Left renal pelvis (tissue), 4 donors: ENCODE measurements around the gene ANKS1B. TPM values are rescaled to one million over a fixed set of nuclear protein-coding genes. Genes with fewer than 3 reads are reported as not detected.
"Not testable (repeated sequence)": the region's sequence is repeated elsewhere in the genome, so short reads cannot be mapped to it uniquely, and the experiment has no call there.

Experiments used
- DNase-seq, 4 donors: peaks; one replicate each; pipeline ENCODE4 v3.0.0-alpha.2; 2013; ENCODE audit warnings: low read depth in 4 of 4, low spot score in 3 of 4
- polyA plus RNA-seq, 4 donors: library from polyadenylated mRNA; unstranded; fragments of 120-200 nt; gene quantifications; one replicate each; pipeline ENCODE4 v1.2.1, GENCODE V29; 2013; ENCODE audit not compliant: insufficient read length in 4 of 4

Gene ANKS1B
- polyA plus RNA-seq, 4 donors: 3.7 to 6.3 (median 4.7) TPM

DNA sequence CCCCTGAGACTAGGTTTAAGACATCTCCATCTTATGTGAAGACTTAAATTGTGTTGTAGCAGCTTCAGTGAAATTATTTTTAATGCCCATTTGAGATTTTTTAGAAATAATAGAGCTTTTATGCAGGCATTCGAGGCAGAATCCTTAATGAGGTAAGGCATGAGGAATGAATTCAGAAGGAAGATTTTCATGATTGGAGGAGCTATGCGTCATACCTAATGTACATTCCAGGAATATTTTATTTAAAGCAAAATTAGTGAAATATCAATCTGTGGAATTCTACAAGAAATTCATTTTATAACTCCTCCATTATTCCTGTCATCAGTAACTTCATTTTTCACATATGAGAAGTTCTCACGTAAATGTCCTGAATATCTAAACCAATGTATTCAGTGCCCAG lies 373.1 kb downstream of the ANKS1B start:
- DNase-seq: no peak

DNA sequence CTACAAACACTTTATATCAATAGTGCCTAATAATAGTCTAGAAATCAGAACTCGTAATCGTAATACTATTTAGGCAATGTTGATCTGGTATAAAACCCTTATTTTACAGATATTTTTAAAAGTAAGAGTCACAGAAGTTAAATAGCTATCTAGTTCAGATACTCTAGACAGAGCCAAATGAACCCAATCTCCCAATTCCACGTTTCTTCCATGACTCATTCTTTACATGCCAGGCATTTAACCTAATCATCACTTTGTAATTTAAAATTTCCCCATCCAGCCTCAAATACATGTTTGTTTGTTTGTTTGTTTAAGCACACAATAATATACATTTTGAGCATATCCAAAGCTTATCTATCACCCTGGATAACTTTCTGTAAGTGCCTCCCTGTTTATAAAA lies 373.6 kb downstream of the ANKS1B start:
- no peak for DNase-seq

DNA sequence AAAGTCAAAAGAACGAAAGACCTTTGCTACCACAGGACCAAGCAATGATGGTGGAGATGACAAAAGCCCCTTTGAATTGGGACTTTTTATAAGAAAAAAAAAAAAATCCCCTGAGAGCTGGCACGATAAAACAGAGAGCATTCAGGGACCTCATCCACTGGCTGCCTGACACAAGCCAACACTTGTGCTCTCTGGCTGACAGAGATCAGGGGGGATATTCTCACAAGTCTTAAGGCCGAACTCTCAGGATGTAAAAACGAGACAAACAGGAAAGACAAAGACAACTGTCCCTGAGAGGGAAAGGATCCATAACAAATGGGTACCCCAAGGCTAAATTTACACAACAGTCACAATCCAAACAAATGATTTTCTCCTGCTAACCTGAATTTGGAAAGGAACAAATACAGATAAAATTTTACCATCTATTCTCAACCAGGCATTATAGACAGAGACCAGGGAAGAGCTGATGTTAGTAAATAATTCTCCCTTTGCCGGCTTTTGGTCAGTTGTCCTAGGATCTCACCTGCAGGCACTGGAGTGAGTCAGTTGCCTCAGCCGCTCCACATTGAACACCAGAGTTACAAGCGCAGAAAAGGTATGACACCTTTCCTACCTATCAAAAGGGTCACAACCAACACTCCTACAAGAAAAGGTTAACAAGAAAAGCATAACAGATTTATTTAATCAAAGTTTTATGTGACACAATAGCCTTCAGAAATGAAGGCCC lies 375.1 kb downstream of the ANKS1B start:
- DNase-seq: no peak

DNA sequence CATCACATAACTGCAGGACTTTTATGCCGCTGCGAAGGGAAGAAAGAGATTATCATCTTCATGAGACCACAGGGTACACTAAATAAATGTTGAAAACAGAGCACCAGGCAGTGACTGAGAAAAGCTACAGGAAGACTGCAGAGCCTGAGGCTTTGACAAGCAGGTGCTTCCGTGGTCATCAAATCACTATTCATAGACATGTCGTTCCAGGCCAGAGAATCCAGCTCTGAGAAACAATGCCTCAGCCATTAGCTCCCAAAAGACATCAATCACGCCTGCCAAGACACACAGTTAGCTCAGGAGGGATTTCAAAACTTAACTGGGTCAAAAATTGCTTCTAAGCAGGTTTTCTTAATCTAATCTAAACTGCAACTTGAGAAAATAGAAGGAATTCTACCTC lies 384.3 kb downstream of the ANKS1B start:
- DNase-seq: no peak

DNA sequence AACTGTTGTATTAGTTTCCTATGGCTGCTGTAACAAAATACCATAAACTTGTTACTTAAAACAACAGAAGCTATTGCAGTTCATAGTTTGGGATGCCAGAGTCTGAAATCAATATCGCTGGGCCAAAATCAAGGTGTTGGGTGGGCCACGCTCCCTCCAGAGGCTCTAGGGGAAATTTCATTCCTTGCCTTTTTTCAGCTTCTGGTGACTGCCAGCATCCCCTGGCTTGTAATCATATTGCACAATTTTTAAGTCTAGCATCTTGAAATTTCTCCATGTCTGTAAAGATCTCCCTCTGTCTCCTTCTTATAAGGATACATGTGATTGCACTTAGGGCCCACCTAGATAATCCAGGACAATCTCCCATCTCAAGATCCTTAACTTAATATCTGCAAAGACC lies 386.0 kb downstream of the ANKS1B start:
- DNase-seq: no peak

DNA sequence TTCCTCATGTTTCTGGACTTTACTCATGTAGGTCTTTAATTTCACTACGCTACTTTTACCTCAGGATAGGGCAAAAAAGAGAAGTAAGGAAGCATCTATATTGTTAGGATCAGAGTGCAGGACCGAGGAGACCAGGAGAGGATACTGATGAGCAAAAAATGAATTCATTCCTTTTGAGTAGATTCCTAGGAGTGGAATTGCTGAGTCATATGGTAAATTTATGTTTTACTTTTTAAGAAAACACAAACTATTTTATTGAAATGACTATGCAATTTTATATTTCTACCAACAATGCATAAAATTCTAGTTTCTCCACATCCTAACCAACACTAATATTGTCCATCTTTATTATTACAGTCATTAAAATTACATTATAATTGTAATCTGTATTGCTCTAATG lies 388.0 kb downstream of the ANKS1B start:
- no peak for DNase-seq

DNA sequence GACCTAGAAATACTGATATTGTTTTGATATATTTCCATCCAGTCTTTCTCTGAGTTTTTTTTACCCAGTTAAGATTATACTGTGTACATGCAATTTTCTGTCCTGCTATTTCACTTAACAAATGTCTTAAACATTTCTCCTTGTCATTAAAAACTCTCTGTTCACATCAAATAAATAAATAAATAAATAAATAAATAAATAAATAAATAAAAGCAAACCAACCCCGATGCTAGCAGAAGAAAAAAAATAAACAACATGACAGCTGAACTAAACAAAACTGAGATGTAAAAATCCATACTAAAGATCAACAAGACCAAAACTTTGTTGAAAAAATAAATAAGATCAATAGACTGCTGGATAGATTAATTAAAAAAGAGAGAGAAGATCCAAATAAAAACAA lies 407.6 kb downstream of the ANKS1B start:
- DNase-seq: not testable (repeated sequence)

DNA sequence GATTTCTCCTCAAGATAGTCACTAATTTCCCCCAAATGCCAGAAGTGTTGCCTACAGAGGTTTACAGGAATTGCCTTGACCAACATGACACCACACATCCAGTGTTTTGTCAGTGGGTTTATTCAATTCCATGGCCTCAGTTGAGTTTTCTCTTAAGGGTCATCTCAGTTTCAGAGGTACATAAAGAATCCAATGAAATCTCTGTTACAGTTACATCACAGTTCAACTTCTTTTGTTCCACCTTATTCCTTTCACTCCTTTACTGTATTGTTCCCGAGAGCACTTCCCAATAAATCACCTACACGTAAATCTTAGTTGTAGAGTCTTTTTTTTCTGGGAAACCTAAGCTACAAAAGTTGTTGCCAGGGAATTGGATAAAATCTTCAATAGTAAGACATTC lies 410.8 kb downstream of the ANKS1B start:
- no peak for DNase-seq

DNA sequence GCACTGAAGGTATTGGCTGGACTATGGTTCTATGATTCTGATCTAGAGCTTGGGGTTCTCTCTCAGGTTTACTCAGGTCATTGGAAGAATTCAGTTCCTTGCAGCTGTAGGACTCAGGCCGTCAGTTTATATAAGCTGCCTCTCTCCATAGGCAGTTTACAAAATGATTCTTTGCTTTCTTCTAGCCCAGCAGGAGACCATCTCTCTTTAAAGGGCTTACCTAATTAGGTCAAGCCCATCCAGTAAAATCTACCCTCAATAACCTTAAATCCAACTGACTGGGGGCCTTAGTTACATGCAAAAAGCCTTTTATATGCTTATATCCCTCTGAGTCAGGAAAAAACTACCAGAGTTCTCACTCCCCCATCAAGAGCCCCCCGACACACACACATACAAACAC lies 417.7 kb downstream of the ANKS1B start:
- DNase-seq: no peak

DNA sequence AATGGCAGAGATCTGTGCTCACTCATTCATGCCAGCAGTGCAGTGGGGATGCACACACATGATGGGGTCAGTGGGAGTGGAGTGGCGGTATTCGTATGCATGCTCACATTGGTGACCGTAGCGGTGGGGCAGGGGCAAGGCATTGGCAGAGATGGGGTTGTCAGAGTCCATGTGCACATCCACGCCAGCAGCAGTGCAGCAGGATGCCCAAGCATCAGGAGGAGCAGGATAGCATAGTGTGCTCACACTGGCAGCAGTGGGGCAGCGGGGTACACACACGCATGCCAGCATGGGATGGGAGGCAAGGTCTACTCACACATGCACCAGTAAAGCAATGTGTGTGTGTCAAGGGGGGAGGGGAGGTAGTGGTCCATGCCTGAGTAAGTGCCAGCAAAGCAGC lies 426.6 kb downstream of the ANKS1B start:
- DNase-seq: no peak

DNA sequence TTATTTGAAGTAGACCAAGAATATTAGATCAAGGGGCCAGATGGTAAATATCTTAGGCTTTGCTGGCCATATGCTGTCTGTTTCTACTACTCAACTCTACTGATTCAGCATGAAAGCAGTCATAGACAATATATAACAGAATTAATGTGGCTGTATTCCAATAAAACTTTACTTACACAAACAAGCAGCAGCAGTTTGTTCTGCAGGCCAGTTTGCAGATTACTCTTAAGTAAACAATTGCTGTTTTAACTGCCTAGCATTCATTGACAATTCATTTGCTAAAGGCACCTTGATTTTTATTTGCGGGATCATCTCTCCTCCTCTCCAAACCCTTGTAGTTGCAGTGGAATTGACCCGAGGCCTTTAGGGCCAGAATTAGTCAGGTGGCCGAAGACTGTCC lies 431.3 kb downstream of the ANKS1B start:
- no peak for DNase-seq

DNA sequence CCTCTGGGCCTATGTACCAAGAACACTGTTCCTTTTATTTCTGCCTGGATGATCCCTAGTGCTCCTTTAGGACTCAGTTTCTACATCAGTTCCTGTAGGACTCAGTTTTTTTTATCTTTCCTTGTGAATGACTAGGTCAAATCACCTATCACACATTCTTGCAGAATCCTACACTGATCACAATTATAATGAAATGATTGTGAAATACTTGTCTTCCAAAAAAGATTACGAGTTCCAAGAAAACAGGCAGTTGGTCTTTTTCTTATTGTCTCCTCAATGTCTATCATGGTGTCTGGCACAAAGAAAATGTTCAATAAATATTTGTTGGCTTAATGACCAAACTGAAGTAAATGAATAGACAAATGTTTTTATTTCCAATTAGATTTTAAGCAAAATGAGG lies 432.7 kb downstream of the ANKS1B start:
- no peak for DNase-seq

DNA sequence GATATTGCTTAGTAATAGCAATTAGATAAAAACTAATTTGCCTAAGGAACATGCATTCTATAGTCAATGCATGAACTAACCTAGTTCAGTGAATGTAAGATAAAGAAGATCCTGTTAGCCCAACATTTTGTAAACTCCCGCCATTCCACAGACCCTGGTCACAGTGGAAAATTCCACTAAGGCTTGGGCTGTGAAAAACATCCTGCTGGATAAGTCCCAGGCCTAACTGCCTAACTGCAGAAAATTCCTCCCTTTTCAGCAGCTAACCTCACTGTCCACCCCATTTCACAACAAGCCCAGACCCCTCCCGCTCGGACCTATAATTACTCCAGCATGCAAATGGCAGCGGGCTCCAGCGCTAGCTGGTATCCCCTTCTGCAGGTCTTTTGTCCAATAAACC lies 435.1 kb downstream of the ANKS1B start:
- no peak for DNase-seq

DNA sequence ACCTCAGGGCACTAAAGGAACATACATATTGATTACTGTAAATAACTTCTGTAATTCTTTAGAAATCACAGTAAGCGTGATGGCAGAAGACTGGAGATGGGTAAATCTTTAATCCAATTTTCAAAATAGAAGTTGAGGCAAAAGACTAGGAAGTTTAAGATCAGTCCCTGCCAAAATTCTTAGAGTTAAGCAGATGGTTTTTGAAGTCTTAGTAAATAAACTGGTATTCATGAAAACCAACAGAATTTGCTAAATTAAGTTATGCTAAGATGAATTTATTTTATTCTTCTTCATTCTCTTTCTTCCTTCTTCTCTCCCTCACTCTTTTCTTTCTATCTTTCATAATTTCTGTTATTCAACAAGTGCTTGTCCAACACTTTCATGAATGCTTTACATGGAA lies 435.5 kb downstream of the ANKS1B start:
- DNase-seq: no peak

DNA sequence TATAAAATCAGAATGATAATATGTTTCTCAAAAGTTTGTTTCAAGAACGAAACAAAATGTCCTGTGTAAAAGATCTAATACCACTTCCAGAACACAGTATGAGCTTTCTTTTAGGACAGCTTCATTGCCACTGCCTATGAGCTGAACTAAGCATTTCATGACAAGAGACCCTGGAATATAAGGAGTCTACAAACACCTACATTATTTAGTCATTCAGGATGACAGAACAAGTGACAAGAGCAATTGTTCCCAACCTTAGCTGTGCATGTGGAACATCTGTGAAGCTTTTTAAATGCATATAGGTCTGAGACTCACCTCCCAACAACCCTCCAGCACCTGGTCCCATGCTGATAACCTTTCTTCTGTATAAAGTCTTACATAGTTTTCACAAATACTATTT lies 440.3 kb downstream of the ANKS1B start:
- no peak for DNase-seq

DNA sequence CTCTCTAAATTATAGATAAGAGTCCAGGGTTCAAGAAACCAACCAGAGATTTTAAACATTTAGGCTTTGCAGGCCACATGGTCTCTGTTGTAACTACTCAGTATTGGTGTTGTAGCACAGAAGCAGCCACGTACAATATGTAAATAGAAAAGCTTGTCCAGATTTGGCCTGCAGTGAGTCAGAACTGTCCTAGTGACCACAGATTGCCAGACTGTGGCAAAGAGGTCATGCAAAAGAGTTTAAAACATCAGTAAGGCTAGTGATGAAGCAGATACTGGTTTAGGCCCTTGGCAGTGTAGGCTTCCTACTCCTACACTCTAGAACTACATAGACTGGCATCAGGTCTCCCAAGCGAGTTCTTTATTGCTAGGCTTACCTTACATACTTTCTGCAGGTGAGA lies 454.8 kb downstream of the ANKS1B start:
- DNase-seq: no peak

DNA sequence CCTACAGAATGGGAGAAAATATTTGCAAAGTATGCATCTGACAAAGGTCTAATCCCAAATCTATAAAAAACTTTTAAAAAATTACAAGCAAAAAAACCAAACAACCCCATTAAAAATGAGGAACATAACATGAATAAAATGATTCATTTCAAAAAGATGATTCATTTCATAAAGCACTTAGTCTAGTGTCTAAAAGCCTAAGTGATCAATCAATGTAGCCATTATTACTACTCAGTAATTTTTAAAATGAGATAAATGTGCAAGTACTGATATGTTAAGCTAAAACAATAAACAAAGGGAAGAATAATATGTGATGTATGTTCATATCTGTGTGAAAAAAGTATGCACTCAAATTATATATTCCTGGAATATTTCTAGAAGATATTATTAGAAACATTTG lies 456.3 kb downstream of the ANKS1B start:
- no peak for DNase-seq

DNA sequence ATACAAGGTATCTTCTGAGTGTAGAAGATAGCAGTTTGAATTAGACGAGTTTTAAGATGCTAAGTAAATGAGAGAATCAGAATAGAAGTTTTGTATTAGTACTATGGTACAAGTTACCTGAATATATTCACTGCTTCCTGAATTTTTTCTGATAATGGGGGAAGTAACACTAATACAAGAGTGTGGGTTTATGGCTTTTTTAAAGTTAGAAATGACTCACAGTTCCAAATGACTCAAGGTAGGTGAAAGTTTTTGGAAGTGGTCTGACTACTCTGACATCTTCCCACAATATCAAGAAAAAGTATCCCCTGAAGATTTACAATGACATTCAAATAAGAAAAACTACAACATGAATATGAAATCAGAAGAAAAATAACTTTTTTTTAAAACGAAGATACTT lies 460.9 kb downstream of the ANKS1B start:
- DNase-seq: no peak

DNA sequence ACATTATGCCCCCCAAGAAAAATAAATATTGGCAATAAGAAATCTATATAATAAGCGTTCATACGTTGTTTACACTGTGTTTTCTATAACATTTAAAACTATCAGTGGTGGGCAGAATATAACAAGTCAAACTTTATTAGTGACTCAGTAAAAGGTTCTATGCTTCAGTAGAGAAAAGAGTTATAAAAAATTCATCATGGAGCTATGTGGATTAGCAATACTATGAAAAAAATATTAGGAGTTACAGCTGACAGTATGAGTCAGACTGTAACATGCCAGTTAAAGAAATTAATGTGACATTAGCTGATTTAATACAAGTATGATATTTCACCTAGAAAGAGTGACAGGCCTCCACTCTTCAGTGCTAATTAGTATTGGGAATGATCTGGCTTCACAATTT lies 462.3 kb downstream of the ANKS1B start:
- DNase-seq: no peak

DNA sequence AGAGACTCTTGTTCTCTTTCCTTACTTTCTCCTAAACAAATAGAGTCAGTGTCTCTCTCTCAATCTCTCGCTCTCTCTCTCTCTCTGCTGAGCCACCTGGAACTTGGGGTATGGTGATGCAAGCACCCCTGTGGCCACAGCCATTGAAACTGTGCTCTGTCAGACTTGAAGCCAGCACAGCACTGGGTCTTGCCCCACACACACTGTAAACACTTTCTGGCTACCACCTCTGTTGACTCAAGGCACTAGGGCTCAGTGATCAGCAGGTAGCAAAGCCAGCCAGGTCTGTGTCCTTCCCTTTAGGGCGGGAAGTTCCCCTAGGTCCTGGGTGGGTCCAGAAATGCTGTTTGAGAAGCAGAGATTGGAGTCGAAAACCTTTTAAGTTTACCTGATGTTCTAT lies 463.1 kb downstream of the ANKS1B start:
- DNase-seq: no peak

DNA sequence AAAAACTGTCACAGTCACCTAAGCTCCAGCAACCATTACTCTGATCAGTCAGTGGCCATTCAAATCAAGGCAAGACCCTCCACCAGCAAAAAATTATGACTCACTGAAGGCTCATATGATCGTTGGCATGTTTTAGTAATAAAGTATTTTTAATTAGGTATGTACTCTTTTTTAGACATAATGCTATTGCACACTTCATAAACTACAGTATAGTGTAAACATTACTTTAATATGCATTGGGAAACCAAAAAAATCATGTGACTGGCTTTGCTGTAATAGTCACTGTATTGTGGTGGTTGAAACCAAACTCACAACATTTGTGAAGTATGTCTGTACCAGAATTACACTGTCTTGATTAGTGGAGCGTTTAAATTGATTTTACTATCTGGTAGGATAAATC lies 471.7 kb downstream of the ANKS1B start:
- DNase-seq: no peak

DNA sequence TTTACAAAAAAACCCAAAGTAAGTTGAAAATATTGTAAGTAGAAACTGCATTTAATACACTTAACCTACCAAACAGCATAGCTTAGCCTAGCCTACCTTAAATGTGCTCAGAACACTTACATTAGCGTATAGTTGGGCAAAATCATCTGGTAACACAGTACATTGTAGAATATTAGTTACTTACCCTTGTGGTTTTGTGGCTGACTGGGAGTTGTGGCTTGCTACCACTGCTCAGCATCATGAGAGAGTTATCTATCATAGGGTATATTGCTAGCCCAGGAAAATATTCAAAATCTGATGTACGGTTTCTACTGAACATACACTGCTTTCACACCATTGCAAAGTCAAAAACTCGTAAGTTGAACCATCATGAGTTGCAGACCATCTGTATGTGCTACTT lies 478.9 kb downstream of the ANKS1B start:
- DNase-seq: no peak

DNA sequence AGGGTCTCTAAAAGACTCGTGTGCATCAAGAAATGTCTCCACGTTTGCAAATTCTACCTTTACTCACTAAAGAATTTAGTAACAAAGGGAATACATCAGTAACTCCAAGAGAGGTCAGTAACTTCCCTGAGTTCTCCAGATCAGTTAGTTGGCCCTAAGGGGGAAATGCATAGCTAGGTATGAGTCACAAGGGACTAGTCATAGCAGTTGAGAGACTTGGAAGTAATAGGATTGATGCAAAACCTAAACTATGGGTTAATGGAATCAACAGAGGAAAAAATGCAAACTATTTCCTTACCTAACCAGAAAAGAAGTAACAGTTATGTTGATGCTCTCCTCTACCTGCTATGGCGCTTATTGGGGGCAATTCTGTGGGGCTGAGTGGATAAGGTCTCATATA lies 486.0 kb downstream of the ANKS1B start:
- no peak for DNase-seq
